Measurements from ENCODE around the gene GPSM1. TPM values are rescaled to one million over a fixed set of nuclear protein-coding genes. Genes with fewer than 3 reads are reported as not detected.
"Not testable (repeated sequence)": the region's sequence is repeated elsewhere in the genome, so short reads cannot be mapped to it uniquely, and the experiment has no call there.

GPSM1 gene
- total RNA-seq, 2 donors from 2014 or later, result 55.6 to 58.6 TPM

- ATAC-seq (no peak), DNase-seq (no peak)
- intact Hi-C loops (cut with DNase I), result loop anchor here in 1 of 2 donors (10.0 kb wide), 1 partner anchor 57 kb away; the partner anchor contains the start of gene SNAPC4
These were observed 20.3 kb downstream of the GPSM1 start for GRCh38 chr9:136347472-136348256.

- no peak for DNase-seq
- intact Hi-C loops (cut with DNase I), result loop anchor here in 1 of 2 donors (10.0 kb wide), 1 partner anchor 56 kb away; the partner anchor contains the start of gene SNAPC4
- ATAC-seq, result no peak
These were observed 21.4 kb downstream of the GPSM1 start for GRCh38 chr9:136348691-136349090.

GRCh38 chr9:136349546-136349945, 22.2 kb downstream of the GPSM1 start:
- ATAC-seq (no peak), DNase-seq (no peak)
- intact Hi-C loops (cut with DNase I), result loop anchor here in 1 of 2 donors (10.0 kb wide), 1 partner anchor 55 kb away; the partner anchor contains the start of gene SNAPC4

- DNase-seq (no peak), ATAC-seq (no peak)
- intact Hi-C loops (cut with DNase I), result no loop called here
These were observed 24.0 kb downstream of the GPSM1 start for GRCh38 chr9:136351252-136351800.

- DNase-seq; intact Hi-C loops (cut with DNase I); ATAC-seq: not testable (repeated sequence)
These were observed 24.5 kb downstream of the GPSM1 start for GRCh38 chr9:136351868-136352267.

- DNase-seq, result no peak
- peak; percentile 8 to 31 for ATAC-seq
- intact Hi-C loops (cut with DNase I), result no loop called here
These were observed 25.3 kb downstream of the GPSM1 start for GRCh38 chr9:136352682-136353081.

- intact Hi-C loops (cut with DNase I), result no loop called here
- DNase-seq, result no peak
- ATAC-seq, result no peak
These were observed 25.7 kb downstream of the GPSM1 start for GRCh38 chr9:136353088-136353487.

- ATAC-seq (peak; percentile 3 to 5), DNase-seq (no peak)
- intact Hi-C loops (cut with DNase I), result no loop called here
These were observed 26.6 kb downstream of the GPSM1 start for GRCh38 chr9:136353757-136354488.

- intact Hi-C loops (cut with DNase I), result no loop called here
- ATAC-seq, result peak; percentile 49 to 55
- DNase-seq, result peak; percentile 75
These were observed 27.3 kb downstream of the GPSM1 start for GRCh38 chr9:136354592-136355085.

- DNase-seq (no peak), ATAC-seq (no peak)
- intact Hi-C loops (cut with DNase I), result no loop called here
These were observed 28.5 kb downstream of the GPSM1 start for GRCh38 chr9:136355616-136356557.

GRCh38 chr9:136357202-136357725, 29.9 kb downstream of the GPSM1 start:
- DNase-seq (no peak), ATAC-seq (no peak)
- intact Hi-C loops (cut with DNase I), result no loop called here

- intact Hi-C loops (cut with DNase I), result no loop called here
- DNase-seq, result no peak
- ATAC-seq, result no peak
These were observed 30.7 kb downstream of the GPSM1 start for GRCh38 chr9:136358016-136358415.

GRCh38 chr9:136358888-136359287, 31.5 kb downstream of the GPSM1 start:
- DNase-seq (no peak), ATAC-seq (no peak)
- intact Hi-C loops (cut with DNase I), result no loop called here

GRCh38 chr9:136359774-136360718, 32.7 kb downstream of the GPSM1 start:
- DNase-seq (no peak), ATAC-seq (no peak)

GRCh38 chr9:136361047-136361753, 33.9 kb downstream of the GPSM1 start:
- intact Hi-C loops (cut with DNase I), result no loop called here
- ATAC-seq (no peak), DNase-seq (no peak)

More at GRCh38 chr9:136359774-136360718, 32.7 kb downstream of the GPSM1 start:
- intact Hi-C loops (cut with DNase I), result no loop called here

- no peak for DNase-seq
- ATAC-seq, result no peak
- intact Hi-C loops (cut with DNase I), result no loop called here
These were observed 34.6 kb downstream of the GPSM1 start for GRCh38 chr9:136361754-136362449.
